ENCODE results near the gene RBM47. TPM values are rescaled to one million over a fixed set of nuclear protein-coding genes. Genes with fewer than 3 reads are reported as not detected.
A peak's percentile ranks its signal among the peaks of the same experiment; 100 is the strongest.
"Not testable (repeated sequence)": the region's sequence is repeated elsewhere in the genome, so short reads cannot be mapped to it uniquely, and the experiment has no call there.

The RBM47 gene
- total and polyA plus RNA-seq, 2 experiments from 2014 or later = 35.6 to 139 TPM

GRCh38 chr4:40521957-40522356, 107.7 kb downstream of the RBM47 start:
- no peaks in the 10 kb centered on the region for H3K27me3 ChIP-seq (ENCODE audit: insufficient read depth)
- no peak overlapping the region for H2AFZ ChIP-seq
- H3K27me3 Mint-ChIP-seq (ENCODE audit: insufficient read depth, low read depth, poor library complexity) = peaks cover 12% of the 10 kb centered on the region
- H4K20me1 ChIP-seq (replicated peaks; ENCODE audit: insufficient read depth) = peaks cover 8% of the 10 kb centered on the region
- H3K27ac ChIP-seq (ENCODE audit: low read depth) = no peak overlapping the region
- no peak overlapping the region for H3K27ac Mint-ChIP-seq
- no peak overlapping the region for H3K4me3 Mint-ChIP-seq
- no peak overlapping the region for H3K4me2 ChIP-seq
- 0 out of 2 replicates have a peak, but pooled peaks cover 3% of the 10 kb centered on the region for H3F3A ChIP-seq (replicated peaks; ENCODE audit: low read depth)
- H3K36me3 Mint-ChIP-seq (ENCODE audit: low read depth) = peaks cover 23% of the 10 kb centered on the region; the same call in 1 of the 3 replicates
- H3K36me3 ChIP-seq (ENCODE audit: insufficient read depth) = no peaks in the 10 kb centered on the region
- no peak overlapping the region for H3K4me3 ChIP-seq
- no peak for ATAC-seq
- TF ChIP-seq JUNB (IDR thresholded peaks at IDR 0.05; ENCODE audit: unreplicated experiment) = no peak
- TF ChIP-seq EZH2 (IDR thresholded peaks at IDR 0.05; ENCODE audit: low read depth, unreplicated experiment) = no peak
- no peak for TF ChIP-seq POLR2AphosphoS5 (IDR thresholded peaks at IDR 0.05; ENCODE audit: low read depth)
- no peak for TF ChIP-seq ZNF114 (CRISPR knock-in tag; IDR thresholded peaks at IDR 0.05)
- no peak for TF ChIP-seq REST (IDR thresholded peaks at IDR 0.05; ENCODE audit: unreplicated experiment)
- no peak for DNase-seq (ENCODE audit: low spot score)
- peaks cover 21% of the 10 kb centered on the region for H3K4me1 Mint-ChIP-seq
- no peaks in the 10 kb centered on the region for H3K9me2 ChIP-seq (ENCODE audit: insufficient read depth)
- H3K9me3 Mint-ChIP-seq = no peaks in the 10 kb centered on the region
- H3K4me1 ChIP-seq (ENCODE audit: insufficient read depth) = peaks cover 36% of the 10 kb centered on the region
- peaks cover 60% of the 10 kb centered on the region for H3K79me2 ChIP-seq (replicated peaks; ENCODE audit: insufficient read depth)

- peak overlapping the region; percentile 18; the same call in 1 of the 2 replicates for H3K27ac Mint-ChIP-seq
- Histone ChIP-seq H3K27ac (ENCODE audit: low read depth) (no peak overlapping the region), H2AFZ (no peak overlapping the region), H3K9me2 (ENCODE audit: insufficient read depth) (no peaks in the 10 kb centered on the region), H4K20me1 (replicated peaks; ENCODE audit: insufficient read depth) (peaks cover 9% of the 10 kb centered on the region), H3K36me3 (ENCODE audit: insufficient read depth) (no peaks in the 10 kb centered on the region), H3K27me3 (ENCODE audit: insufficient read depth) (no peaks in the 10 kb centered on the region), H3K4me2 (no peak overlapping the region), H3F3A (replicated peaks; ENCODE audit: low read depth) (no peaks in the 10 kb centered on the region), H3K4me1 (ENCODE audit: insufficient read depth) (peaks cover 35% of the 10 kb centered on the region), H3K4me3 (no peak overlapping the region), H3K79me2 (replicated peaks; ENCODE audit: insufficient read depth) (peaks cover 62% of the 10 kb centered on the region)
- no peaks in the 10 kb centered on the region for H3K9me3 Mint-ChIP-seq
- no peak overlapping the region for H3K4me3 Mint-ChIP-seq
- H3K36me3 Mint-ChIP-seq (ENCODE audit: low read depth) = peaks cover 23% of the 10 kb centered on the region; the same call in 1 of the 3 replicates
- ATAC-seq (no peak), DNase-seq (ENCODE audit: low spot score) (no peak)
- H3K4me1 Mint-ChIP-seq = peaks cover 26% of the 10 kb centered on the region
- no peak for TF ChIP-seq CTCF (conservative IDR thresholded peaks at IDR 0.05; ENCODE audit: low read depth in 2 of 2)
- H3K27me3 Mint-ChIP-seq (ENCODE audit: insufficient read depth, low read depth, poor library complexity) = peaks cover 19% of the 10 kb centered on the region
Observed at GRCh38 chr4:40520533-40520932, 109.1 kb downstream of the RBM47 start.

- H3F3A ChIP-seq (replicated peaks; ENCODE audit: low read depth); H3K4me2 ChIP-seq; H2AFZ ChIP-seq; H3K4me3 Mint-ChIP-seq; H3K36me3 ChIP-seq (ENCODE audit: insufficient read depth); H3K27me3 ChIP-seq (ENCODE audit: insufficient read depth); H3K4me3 ChIP-seq; H3K9me2 ChIP-seq (ENCODE audit: insufficient read depth); DNase-seq (ENCODE audit: low spot score); ATAC-seq; H3K9me3 Mint-ChIP-seq: not testable (repeated sequence)
- Histone ChIP-seq H3K4me1 (ENCODE audit: insufficient read depth) (peaks cover 50% of the 10 kb centered on the region), H4K20me1 (replicated peaks; ENCODE audit: insufficient read depth) (peaks cover 14% of the 10 kb centered on the region), H3K27ac (ENCODE audit: low read depth) (peak overlapping the region; percentile 86; the same call in 1 of the 2 replicates), H3K79me2 (replicated peaks; ENCODE audit: insufficient read depth) (peaks cover 63% of the 10 kb centered on the region)
- Mint-ChIP-seq H3K27ac (peak overlapping the region; percentile 56), H3K4me1 (peaks cover 38% of the 10 kb centered on the region), H3K36me3 (ENCODE audit: low read depth) (peaks cover 12% of the 10 kb centered on the region; the same call in 1 of the 3 replicates), H3K27me3 (ENCODE audit: insufficient read depth, low read depth, poor library complexity) (peaks cover 19% of the 10 kb centered on the region)
Observed at GRCh38 chr4:40517081-40517480, 112.6 kb downstream of the RBM47 start.

Data from GM23338 (cell line).